Ishikawa (cell line): ENCODE data around the gene ARMC2.

Experiments
- CEBPB ChIP-seq: IDR thresholded peaks from 2 replicates; pipeline ENCODE4 v1.6.1; 2012
- CREB1 ChIP-seq: IDR thresholded peaks from 2 replicates; pipeline ENCODE4 v1.6.1; 2012; ENCODE audit warnings: low read depth
- EGR1 ChIP-seq: IDR thresholded peaks from 2 replicates; pipeline ENCODE4 v1.6.1; 2012
- EP300 ChIP-seq: IDR thresholded peaks from 2 replicates; pipeline ENCODE4 v1.6.1; 2012; ENCODE audit warnings: borderline replicate concordance
- FOXM1 ChIP-seq: IDR thresholded peaks from 2 replicates; pipeline ENCODE4 v1.6.1; 2012; ENCODE audit warnings: low read depth, borderline replicate concordance
- NFIC ChIP-seq: IDR thresholded peaks from 2 replicates; pipeline ENCODE4 v1.6.1; 2012
- RAD21 ChIP-seq: IDR thresholded peaks from 2 replicates; pipeline ENCODE4 v1.6.1; 2012; ENCODE audit warnings: low read depth
- TAF1 ChIP-seq: IDR thresholded peaks from 2 replicates; pipeline ENCODE4 v1.6.1; 2012; ENCODE audit warnings: low read depth, mild to moderate bottlenecking
- TCF12 ChIP-seq: IDR thresholded peaks from 2 replicates; pipeline ENCODE4 v1.6.1; 2012; ENCODE audit warnings: low read depth
- TEAD4 ChIP-seq: IDR thresholded peaks from 2 replicates; pipeline ENCODE4 v1.6.1; 2012
- YY1 ChIP-seq: IDR thresholded peaks from 2 replicates; pipeline ENCODE4 v1.6.1; 2012; ENCODE audit warnings: low read depth
- ZBTB7A ChIP-seq: IDR thresholded peaks from 2 replicates; pipeline ENCODE4 v1.6.1; 2012; ENCODE audit warnings: low read depth
- TF ChIP-seq, protein P1 (sequence below): IDR thresholded peaks from 2 replicates; pipeline ENCODE4 v1.6.1; 2012; ENCODE audit warnings: low read depth, mild to moderate bottlenecking
- TF ChIP-seq, protein P2 (sequence below): IDR thresholded peaks from 2 replicates; pipeline ENCODE4 v1.6.1; 2012
- TF ChIP-seq, protein P3 (sequence below): IDR thresholded peaks from 2 replicates; pipeline ENCODE4 v1.6.1; 2012

ARMC2 gene

DNA sequence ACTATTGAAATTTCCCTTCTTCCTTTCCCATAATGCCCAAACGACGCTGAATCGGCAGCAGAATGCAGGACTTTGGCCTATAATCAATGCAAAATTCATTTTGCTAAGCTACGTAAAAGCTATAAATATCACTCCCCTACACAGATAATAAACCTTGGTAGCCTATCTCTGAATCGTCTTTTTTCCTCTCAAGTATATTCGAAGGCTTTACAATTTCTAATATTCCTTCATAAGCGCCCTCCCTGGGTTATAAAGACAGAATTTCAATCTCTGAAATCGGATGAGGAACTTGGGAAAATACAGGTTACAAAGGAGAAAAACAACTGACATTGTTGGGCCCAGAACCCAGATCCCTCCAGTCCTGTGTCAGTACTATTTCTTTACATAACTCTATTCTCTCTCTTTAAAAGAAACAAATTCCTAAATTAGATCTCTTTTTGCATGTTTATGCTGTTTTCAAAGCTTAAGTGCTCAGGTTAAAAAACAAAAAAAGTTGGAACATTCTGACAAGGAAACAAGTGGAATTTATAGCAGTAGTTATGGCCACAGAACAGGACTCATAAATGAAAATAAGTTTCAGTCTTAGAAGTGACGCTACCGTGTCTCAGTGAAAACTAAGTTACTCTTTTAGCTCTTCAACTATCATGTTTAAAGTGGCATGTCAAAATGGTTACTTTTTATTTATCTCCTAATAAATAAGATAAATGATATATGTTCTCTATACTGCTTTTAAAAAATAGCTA is 161.9 kb downstream of the ARMC2 start:
- TF ChIP-seq, protein P1, sequence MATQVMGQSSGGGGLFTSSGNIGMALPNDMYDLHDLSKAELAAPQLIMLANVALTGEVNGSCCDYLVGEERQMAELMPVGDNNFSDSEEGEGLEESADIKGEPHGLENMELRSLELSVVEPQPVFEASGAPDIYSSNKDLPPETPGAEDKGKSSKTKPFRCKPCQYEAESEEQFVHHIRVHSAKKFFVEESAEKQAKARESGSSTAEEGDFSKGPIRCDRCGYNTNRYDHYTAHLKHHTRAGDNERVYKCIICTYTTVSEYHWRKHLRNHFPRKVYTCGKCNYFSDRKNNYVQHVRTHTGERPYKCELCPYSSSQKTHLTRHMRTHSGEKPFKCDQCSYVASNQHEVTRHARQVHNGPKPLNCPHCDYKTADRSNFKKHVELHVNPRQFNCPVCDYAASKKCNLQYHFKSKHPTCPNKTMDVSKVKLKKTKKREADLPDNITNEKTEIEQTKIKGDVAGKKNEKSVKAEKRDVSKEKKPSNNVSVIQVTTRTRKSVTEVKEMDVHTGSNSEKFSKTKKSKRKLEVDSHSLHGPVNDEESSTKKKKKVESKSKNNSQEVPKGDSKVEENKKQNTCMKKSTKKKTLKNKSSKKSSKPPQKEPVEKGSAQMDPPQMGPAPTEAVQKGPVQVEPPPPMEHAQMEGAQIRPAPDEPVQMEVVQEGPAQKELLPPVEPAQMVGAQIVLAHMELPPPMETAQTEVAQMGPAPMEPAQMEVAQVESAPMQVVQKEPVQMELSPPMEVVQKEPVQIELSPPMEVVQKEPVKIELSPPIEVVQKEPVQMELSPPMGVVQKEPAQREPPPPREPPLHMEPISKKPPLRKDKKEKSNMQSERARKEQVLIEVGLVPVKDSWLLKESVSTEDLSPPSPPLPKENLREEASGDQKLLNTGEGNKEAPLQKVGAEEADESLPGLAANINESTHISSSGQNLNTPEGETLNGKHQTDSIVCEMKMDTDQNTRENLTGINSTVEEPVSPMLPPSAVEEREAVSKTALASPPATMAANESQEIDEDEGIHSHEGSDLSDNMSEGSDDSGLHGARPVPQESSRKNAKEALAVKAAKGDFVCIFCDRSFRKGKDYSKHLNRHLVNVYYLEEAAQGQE: no peak
- TF ChIP-seq CEBPB (no peak), TAF1 (no peak), FOXM1 (no peak), EP300 (no peak), TCF12 (no peak), CREB1 (no peak), ZBTB7A (no peak)
- TF ChIP-seq, protein P2, sequence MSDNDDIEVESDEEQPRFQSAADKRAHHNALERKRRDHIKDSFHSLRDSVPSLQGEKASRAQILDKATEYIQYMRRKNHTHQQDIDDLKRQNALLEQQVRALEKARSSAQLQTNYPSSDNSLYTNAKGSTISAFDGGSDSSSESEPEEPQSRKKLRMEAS: no peak

DNA sequence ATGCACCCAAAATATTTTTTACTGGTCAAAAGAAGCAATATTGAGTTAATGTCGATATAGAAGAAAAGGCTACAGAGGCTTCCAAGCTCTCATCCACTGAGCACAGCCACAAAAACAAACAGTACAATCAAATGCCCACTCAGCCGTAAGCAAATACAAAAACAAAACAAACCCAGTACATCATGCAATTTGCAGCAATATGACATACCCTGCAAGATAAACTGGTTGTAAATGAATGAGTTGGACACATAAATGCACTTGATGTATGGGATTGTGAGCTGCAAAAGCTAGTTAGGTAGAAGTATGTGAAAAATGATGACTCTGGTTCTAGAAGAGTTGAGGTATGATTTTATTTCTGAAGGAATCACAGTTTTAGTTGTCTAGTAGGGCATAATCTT is 162.5 kb downstream of the ARMC2 start:
- TF ChIP-seq CEBPB (no peak), NFIC (no peak), FOXM1 (no peak), EGR1 (no peak), TEAD4 (no peak), ZBTB7A (no peak), YY1 (no peak), EP300 (no peak), RAD21 (no peak), TAF1 (no peak), CREB1 (no peak), TCF12 (no peak)
- TF ChIP-seq, protein P3, sequence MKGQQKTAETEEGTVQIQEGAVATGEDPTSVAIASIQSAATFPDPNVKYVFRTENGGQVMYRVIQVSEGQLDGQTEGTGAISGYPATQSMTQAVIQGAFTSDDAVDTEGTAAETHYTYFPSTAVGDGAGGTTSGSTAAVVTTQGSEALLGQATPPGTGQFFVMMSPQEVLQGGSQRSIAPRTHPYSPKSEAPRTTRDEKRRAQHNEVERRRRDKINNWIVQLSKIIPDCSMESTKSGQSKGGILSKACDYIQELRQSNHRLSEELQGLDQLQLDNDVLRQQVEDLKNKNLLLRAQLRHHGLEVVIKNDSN: no peak
- TF ChIP-seq, protein P1: no peak
- TF ChIP-seq, protein P2: no peak

DNA sequence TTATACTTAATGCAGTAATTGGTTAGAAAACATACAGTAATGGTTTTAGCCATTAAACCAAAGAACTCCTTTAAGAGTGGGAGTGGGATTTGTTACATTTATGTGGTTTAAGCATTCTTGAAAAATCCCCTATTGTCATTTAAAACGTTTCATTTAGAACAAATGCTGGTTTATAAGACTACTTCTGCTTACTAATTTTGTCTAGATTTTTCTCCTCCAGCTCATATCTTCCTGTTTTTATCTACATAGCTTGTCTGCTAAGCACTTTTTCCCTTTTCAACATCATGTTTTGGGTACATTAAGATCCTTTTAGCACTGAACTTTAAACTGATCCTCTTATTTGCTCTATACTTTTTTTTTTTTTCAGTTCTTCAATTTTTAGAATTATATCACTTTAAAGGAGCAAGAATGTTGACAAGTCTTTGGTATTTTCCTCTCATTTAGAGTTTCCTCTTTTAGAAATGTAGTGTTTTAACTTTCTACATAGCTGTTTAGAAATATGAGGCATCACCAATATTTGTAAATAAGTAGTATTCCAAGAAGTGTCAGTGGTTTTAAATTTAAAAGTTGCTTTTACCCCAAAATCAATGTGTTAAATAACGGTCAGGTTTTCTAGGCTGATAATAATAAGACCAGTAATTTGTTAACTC is 165.6 kb downstream of the ARMC2 start:
- TF ChIP-seq CREB1: no peak
- TF ChIP-seq ZBTB7A: no peak
- TF ChIP-seq YY1: no peak
- TF ChIP-seq, protein P1: no peak
- TF ChIP-seq EP300: no peak
- TF ChIP-seq TAF1: no peak
- no peak for TF ChIP-seq CEBPB
- no peak for TF ChIP-seq TEAD4

DNA sequence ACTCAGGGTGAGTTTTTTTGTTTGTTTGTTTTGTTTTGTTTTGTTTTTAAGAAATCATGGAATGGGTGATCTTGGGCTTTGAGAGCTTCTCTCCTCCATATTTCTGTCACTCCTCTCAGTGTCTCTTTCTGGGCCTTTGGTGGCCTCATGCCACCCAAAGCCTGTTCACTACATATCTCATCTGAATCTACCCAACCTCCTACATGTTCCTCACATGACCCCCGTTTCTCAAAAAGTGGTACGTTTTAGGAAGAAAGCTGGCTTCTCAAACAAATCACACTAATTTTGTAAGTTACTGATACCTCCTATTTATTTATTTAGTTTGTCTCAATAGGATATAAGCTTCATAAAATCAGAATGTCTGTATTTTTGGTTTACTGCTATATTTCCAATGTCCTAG is 166.4 kb downstream of the ARMC2 start:
- TF ChIP-seq FOXM1 (no peak), EGR1 (no peak), TAF1 (no peak), TCF12 (no peak), YY1 (no peak), NFIC (no peak), CEBPB (no peak), CREB1 (no peak), ZBTB7A (no peak), RAD21 (no peak), EP300 (no peak), TEAD4 (no peak)
- TF ChIP-seq, protein P1: no peak
- TF ChIP-seq, protein P3: no peak
- TF ChIP-seq, protein P2: no peak
